ENCODE results near the gene EIF4B.

EIF4B gene

DNA sequence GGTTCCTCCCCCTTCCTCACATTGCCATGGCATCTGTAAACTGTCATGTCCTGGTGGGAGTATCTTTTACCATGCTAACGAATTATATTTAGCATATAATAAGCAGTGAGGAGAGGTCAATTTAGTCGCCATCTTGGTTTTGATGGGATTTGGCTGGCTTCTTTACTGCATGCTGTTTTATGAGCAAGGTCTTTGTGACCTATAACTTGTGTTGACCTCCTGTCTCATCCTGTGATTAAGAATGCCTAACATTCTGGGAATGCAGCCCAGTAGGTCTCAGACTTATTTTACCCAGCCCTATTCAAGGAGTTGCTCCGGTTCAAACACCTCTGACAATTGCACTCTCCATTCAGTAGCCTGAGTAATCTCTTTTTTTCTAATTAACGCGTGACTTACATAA, 2.1 kb upstream of the EIF4B start:
- Histone ChIP-seq H3K4me3 (ENCODE audit: low read depth in 1 of 2, low read length in 2 of 2) (no peak overlapping the region), H2AFZ (ENCODE audit: low read depth, low read length) (peak overlapping the region; percentile 37; the same call in 1 of the 2 replicates)

DNA sequence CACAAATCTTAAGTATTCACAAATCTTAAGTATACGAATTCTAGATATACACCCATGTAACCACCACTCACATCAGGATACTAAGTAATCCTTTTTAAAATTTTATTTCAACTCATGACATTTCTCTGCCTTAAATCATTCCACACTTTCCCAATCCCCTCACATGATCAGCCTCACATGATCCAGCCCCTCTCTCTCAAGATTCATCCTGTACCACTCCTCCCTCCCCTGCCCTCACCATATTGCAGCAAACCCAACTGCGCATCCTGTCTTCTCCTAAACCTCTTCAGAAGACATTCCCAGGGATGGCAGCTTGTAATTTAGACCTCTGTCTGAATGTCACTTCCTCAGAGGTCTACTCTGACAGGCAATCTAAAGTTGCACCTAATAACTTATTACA, 1.7 kb upstream of the EIF4B start:
- Histone ChIP-seq H3K9me3 (ENCODE audit: insufficient read depth, low read length, severe bottlenecking) (no peaks in the 10 kb centered on the region), H2AFZ (ENCODE audit: low read depth, low read length) (no peak overlapping the region), H3K79me2 (ENCODE audit: insufficient read depth, low read length) (peaks cover 38% of the 10 kb centered on the region), H3K4me1 (ENCODE audit: insufficient read depth, low read length) (peaks cover 38% of the 10 kb centered on the region), H3K4me2 (ENCODE audit: insufficient read depth, low read length) (peak overlapping the region; percentile 72), H3K4me3 (ENCODE audit: low read depth in 1 of 2, low read length in 2 of 2) (peak overlapping the region in 1 of 2 experiments; percentile 88; a peak in 2 of 4 replicates), H3K27ac (ENCODE audit: low read length) (no peak overlapping the region), H4K20me1 (ENCODE audit: insufficient read depth, low read length) (peaks cover 31% of the 10 kb centered on the region), H3K27me3 (ENCODE audit: insufficient read depth, low read length, poor library complexity) (no peaks in the 10 kb centered on the region), H3K9ac (ENCODE audit: low read depth, low read length) (no peak overlapping the region), H3K36me3 (ENCODE audit: insufficient read depth, low read length) (peaks cover 22% of the 10 kb centered on the region)
- TF ChIP-seq EZH2 (IDR thresholded peaks at IDR 0.05; ENCODE audit: borderline replicate concordance, low read depth, low read length, severe bottlenecking): no peak
- TF ChIP-seq, protein P1, sequence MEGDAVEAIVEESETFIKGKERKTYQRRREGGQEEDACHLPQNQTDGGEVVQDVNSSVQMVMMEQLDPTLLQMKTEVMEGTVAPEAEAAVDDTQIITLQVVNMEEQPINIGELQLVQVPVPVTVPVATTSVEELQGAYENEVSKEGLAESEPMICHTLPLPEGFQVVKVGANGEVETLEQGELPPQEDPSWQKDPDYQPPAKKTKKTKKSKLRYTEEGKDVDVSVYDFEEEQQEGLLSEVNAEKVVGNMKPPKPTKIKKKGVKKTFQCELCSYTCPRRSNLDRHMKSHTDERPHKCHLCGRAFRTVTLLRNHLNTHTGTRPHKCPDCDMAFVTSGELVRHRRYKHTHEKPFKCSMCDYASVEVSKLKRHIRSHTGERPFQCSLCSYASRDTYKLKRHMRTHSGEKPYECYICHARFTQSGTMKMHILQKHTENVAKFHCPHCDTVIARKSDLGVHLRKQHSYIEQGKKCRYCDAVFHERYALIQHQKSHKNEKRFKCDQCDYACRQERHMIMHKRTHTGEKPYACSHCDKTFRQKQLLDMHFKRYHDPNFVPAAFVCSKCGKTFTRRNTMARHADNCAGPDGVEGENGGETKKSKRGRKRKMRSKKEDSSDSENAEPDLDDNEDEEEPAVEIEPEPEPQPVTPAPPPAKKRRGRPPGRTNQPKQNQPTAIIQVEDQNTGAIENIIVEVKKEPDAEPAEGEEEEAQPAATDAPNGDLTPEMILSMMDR (IDR thresholded peaks at IDR 0.05; ENCODE audit: borderline replicate concordance, extremely low read depth, low read length, poor library complexity, severe bottlenecking): no peak
- DNase-seq (no peak), ATAC-seq (ENCODE audit: insufficient read depth, low read depth) (no peak)

More for the DNA sequence above, 2.1 kb upstream of the EIF4B start:
- H3K27ac ChIP-seq (ENCODE audit: low read length): no peak overlapping the region
- 0 out of 2 replicates have a peak overlapping the region, but pooled peaks have one; percentile 72 for H3K4me2 ChIP-seq (ENCODE audit: insufficient read depth, low read length)
- peaks cover 34% of the 10 kb centered on the region for H3K4me1 ChIP-seq (ENCODE audit: insufficient read depth, low read length)
- H4K20me1 ChIP-seq (ENCODE audit: insufficient read depth, low read length): peaks cover 27% of the 10 kb centered on the region
- H3K79me2 ChIP-seq (ENCODE audit: insufficient read depth, low read length): peaks cover 34% of the 10 kb centered on the region
- no peaks in the 10 kb centered on the region for H3K9me3 ChIP-seq (ENCODE audit: insufficient read depth, low read length, severe bottlenecking)
- H3K9ac ChIP-seq (ENCODE audit: low read depth, low read length): no peak overlapping the region
- H3K27me3 ChIP-seq (ENCODE audit: insufficient read depth, low read length, poor library complexity): no peaks in the 10 kb centered on the region
- peaks cover 18% of the 10 kb centered on the region for H3K36me3 ChIP-seq (ENCODE audit: insufficient read depth, low read length)
- ATAC-seq (ENCODE audit: insufficient read depth, low read depth): no peak
- DNase-seq: no peak
- no peak for TF ChIP-seq EZH2 (IDR thresholded peaks at IDR 0.05; ENCODE audit: borderline replicate concordance, low read depth, low read length, severe bottlenecking)
- TF ChIP-seq, protein P1 (IDR thresholded peaks at IDR 0.05; ENCODE audit: borderline replicate concordance, extremely low read depth, low read length, poor library complexity, severe bottlenecking): no peak

DNA sequence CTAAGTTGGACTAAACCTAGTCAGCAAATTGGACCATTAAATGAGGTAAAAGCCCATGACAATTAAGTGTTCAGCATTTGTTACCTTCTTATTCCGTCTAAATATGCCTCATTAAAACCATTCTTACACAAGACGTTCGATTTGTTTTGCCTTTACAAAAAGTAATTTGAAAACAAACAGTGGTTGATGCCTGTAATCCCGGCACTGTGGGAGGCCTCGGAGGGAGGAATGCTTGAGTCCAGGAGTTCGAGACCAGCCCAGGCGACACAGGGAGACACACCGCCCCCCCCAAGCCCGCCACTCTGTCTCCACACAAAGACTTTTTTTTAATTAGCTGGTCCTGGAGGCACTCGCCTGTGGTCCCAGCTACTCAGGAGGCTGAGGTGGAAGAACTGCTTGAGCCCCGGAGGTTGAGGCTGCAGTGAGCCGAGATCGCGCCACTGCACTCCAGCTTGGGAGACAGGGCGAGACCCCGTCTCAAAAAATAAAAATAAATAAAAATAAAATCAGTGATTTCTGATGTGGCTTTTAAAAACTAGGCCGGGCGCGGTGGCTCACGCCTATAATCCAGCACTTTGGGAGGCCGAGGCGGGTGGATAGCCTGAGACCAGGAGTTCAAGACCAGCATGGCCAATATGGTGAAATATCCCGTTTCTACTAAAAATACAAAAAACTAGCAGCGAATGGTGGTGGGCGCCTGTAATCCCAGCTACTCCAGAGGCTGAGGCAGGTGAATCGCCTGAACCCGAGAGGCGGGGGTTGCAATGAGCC, 856 bp upstream of the EIF4B start:
- peaks cover 46% of the 10 kb centered on the region for H3K79me2 ChIP-seq (ENCODE audit: insufficient read depth, low read length)

More for the DNA sequence above, 856 bp upstream of the EIF4B start:
- DNase-seq (no peak), ATAC-seq (ENCODE audit: insufficient read depth, low read depth) (no peak; the same call in 2 of the 3 replicates)
- Histone ChIP-seq H3K4me2 (ENCODE audit: insufficient read depth, low read length) (peak overlapping the region; percentile 72), H3K27ac (ENCODE audit: low read length) (peak overlapping the region; percentile 74), H2AFZ (ENCODE audit: low read depth, low read length) (peak overlapping the region; percentile 73), H3K4me3 (ENCODE audit: low read depth in 1 of 2, low read length in 2 of 2) (peak overlapping the region; percentile 49 to 88; a peak in 3 of 4 replicates), H4K20me1 (ENCODE audit: insufficient read depth, low read length) (peaks cover 39% of the 10 kb centered on the region), H3K36me3 (ENCODE audit: insufficient read depth, low read length) (peaks cover 30% of the 10 kb centered on the region), H3K9me3 (ENCODE audit: insufficient read depth, low read length, severe bottlenecking) (no peaks in the 10 kb centered on the region), H3K9ac (ENCODE audit: low read depth, low read length) (peak overlapping the region; percentile 92), H3K27me3 (ENCODE audit: insufficient read depth, low read length, poor library complexity) (no peaks in the 10 kb centered on the region), H3K4me1 (ENCODE audit: insufficient read depth, low read length) (peaks cover 46% of the 10 kb centered on the region)
- TF ChIP-seq, protein P1 (IDR thresholded peaks at IDR 0.05; ENCODE audit: borderline replicate concordance, extremely low read depth, low read length, poor library complexity, severe bottlenecking): no peak
- TF ChIP-seq EZH2 (IDR thresholded peaks at IDR 0.05; ENCODE audit: borderline replicate concordance, low read depth, low read length, severe bottlenecking): no peak
